Measurements from ENCODE around the gene MALL.
"Not testable (repeated sequence)": the region's sequence is repeated elsewhere in the genome, so short reads cannot be mapped to it uniquely, and the experiment has no call there.

The MALL gene

DNA sequence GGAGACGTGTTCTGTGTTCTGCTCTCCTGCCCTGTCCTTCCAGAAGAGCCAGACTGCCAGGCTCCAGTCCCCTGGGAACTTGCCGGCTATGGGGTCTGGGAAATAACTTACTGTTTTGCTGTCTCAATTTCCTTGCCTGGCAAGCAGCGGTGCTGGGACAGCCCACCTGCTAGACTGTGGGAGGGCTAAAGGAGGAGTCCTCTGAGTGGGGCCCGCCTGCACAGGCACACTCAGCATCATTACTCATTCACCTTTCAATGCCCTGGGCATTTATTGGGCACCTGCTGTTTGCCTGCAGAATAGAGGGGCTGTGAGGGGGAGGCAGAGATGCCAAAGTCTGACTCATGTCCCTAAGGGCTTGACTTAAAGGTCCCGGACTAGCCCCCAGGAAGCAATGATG is 65.4 kb downstream of the MALL start:
- not testable (repeated sequence) for DNase-seq (ENCODE audit: low read depth)

DNA sequence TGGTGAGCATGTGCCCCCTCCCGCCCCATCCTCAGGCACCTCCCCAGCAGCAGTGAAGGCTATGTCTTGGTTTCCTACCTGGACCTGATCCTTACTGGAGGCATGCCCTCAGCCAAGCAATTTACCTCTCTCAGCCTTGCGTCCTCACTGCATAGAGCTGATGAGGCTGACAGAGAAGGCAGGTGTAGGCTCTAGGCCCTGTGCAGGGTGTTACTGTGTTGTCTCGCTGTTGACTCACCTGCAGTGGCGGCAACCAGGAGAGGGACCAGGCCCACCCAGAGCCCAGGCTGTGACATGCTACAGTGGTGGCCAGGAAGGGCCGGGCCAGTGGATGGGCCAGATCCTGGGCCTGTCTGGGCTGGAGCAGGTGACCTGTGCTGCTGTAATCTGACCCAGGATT is 65.9 kb downstream of the MALL start:
- not testable (repeated sequence) for DNase-seq (ENCODE audit: low read depth)

DNA sequence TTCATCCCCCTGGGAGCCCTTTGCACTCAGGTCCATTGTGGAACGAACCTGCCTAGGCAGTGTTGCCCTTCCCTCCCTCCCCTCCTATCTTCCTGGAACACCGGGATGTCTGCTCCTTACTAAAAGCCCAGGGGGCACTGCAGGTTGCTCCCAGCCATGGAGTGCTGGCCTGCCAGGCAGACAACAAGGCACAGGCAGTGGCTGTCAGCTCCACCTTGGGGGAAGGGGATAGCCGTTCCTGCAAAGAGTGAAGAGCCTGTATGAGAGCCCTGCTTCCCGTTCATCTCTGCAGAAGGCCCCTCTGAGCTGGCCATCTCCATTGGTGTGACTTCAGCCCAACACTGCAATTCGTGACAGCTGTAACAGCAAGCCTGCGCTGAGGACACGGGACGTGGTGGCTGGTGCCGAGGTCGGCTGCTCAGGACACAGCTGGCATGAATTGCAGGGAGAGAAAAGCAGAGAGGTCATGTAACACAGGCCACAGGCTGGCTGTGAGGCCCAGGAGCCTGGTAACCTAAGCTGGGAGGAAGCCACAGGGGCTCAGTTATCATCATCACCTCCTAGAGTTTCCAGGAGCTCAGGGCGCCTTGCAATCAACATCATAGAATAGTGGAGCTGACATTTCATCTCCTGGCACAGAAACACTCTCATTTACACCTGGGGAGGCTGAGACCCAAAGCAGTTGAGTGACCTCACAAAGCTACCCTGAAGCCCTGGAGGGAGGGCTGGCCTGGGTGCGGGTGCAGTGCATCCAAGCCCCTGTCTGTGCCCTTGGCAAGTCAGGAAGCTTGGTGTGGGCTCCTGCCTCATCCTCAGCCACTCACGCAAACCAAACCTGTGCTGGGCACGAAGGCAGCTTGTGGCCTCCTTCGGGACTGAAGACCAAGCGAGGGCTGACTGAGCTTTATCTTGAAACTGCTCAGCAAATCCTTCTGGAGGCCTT is 67.1 kb downstream of the MALL start:
- DNase-seq (ENCODE audit: low read depth) = not testable (repeated sequence)

DNA sequence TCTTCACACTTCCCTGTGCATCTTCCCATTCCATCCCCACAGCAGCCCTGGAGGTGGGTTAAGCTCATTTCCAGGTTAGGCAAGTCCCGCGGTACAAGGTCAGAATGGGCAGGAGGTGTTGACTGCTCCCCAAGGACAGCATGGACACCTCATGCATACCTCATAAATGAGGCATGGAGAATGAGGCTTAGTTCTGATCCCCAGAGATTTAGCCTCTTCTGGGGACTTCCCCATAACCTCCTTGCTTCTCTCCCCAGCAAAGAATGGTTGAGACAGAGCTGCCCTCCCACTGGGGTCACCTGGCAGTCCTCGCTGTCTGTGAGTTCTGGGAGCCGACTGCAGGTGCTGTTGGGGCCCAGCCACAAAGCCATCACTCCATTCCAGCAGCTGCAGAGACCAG is 68.4 kb downstream of the MALL start:
- DNase-seq (ENCODE audit: low read depth) = not testable (repeated sequence)

DNA sequence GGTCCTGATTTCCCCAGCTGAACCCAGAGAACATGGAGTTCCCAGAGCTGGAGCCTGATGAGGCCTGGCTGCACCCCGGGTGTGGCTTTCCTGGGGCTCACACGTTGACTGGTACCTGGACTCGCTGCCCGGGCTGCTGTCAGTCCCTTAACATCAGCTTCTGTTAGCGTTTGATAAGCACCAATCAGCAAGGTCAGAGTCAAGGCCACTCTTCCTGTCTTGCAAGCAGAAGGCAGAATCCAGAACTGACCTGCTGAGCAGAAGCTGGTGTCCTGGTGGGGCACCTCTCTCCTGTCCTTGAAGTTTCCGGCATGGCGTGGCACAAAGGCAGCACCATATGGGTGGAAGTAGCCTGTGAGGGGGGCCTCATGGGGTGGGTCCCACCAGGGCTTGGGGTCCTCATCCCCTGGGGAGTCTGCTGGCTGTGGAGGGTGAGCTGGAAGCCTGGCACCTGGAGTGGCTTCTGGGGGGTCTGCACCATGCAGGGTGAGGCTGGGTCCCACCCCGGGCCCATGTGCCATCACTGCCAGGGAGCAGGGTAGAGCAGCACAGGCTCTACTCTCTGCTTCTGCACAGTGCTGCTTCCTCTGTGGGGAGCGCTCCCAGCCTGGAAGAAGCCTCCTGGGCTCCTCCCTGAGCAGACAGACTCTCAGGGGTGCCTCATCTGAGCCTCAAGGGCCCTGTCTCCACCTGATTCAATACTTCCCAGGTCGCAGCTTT is 73.5 kb downstream of the MALL start:
- DNase-seq (ENCODE audit: low read depth) = not testable (repeated sequence)

DNA sequence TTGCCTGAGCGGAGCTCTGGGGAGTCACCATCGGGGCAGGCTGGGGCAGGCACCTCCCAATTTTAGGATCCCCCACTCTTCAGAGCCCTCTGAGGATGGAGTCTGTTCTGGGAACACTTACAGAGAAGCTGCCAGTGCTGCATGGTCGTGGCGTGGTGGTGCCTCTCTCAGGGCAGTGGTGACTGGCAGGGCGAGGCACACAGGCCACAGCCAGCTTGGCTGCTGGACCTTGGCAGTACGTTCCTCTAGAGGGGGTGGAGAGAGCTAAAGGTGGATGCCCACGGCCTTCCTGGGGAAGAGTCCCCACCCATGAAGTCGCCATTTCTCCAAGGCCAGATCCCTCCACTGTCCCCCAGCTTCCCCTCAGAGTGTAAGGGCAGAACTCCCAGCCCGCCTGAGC is 78.3 kb downstream of the MALL start:
- not testable (repeated sequence) for DNase-seq (ENCODE audit: low read depth)

DNA sequence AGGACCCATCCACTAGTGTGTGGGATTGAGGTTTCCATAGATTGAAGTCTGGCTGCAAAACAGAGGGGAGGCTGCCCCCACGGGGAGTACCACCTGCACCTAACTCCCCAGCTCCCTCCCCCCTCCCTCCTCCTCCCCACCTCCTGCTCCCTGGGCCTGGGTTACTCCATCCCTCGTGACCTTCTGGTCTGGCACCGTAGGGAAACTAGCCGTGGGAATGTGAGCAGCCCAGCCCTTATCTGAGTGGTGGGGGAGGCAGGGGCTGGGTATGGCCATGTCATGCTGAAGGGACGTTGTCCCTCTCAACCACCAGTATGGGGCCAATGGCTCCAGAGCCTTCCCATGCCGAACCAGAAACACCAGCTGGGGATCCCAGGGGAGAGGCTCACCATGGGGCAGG is 80.2 kb downstream of the MALL start:
- DNase-seq (ENCODE audit: low read depth) = not testable (repeated sequence)

DNA sequence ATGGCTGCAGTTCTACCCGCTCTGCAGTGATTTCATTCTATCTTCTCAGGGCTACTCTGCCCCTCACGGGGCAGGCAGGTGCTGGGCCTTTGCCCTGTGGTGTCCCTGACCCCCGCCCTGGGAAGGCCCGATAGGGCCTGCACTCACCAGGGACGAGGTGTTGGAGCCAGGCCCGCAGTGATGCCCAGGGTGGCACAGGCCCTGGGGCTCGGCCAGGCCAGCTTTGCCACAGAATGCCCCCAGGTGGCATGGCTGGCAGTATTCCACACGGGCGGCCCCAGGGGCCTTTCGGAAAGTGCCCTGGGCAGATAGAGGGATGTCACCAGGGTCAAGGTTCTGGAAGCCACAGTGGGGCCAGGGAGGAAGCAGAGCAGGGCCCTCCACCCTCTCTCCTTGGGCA is 80.7 kb downstream of the MALL start:
- not testable (repeated sequence) for DNase-seq (ENCODE audit: low read depth)
